Effector memory CD8-positive, alpha-beta T cell (primary cell): Measurements from ENCODE around the gene RBKS.
"Not testable (repeated sequence)": the region's sequence is repeated elsewhere in the genome, so short reads cannot be mapped to it uniquely, and the experiment has no call there.

Experiments
- ATAC-seq: fragments of 150-1000 bp; cut with Tn5 transposase; replicated peaks from 2 replicates; pipeline ENCODE4 v1.10.0; 2021; ENCODE audit warnings: mild to moderate bottlenecking, moderate library complexity
- DNase-seq, 3 experiments: peaks; one replicate each; pipeline ENCODE4 v3.0.0; 2021
- H3K27ac Mint-ChIP-seq, 2 donors: one replicate each; pipeline ENCODE4 v1.8.0; 2022; ENCODE audit warnings: mild to moderate bottlenecking in 2 of 2, mixed read lengths in 2 of 2, moderate library complexity in 2 of 2
- H3K27me3 Mint-ChIP-seq, 2 donors: one replicate each; pipeline ENCODE4 v1.8.0; 2022; ENCODE audit warnings: mixed read lengths in 2 of 2
- H3K36me3 Mint-ChIP-seq: one replicate; pipeline ENCODE4 v1.8.0; 2022; ENCODE audit warnings: mild to moderate bottlenecking, moderate library complexity, mixed read lengths; ENCODE audit not compliant: insufficient read depth
- H3K4me1 Mint-ChIP-seq, 2 donors: one replicate each; pipeline ENCODE4 v1.8.0; 2022; ENCODE audit warnings: low read depth in 2 of 2, mixed read lengths in 2 of 2
- H3K4me3 Mint-ChIP-seq, 2 donors: one replicate each; pipeline ENCODE4 v1.8.0; 2022; ENCODE audit warnings: mild to moderate bottlenecking in 2 of 2, mixed read lengths in 2 of 2, moderate library complexity in 2 of 2
- H3K9me3 Mint-ChIP-seq, 2 donors: one replicate each; pipeline ENCODE4 v1.8.0; 2022; ENCODE audit warnings: mixed read lengths in 2 of 2

Gene RBKS

DNA sequence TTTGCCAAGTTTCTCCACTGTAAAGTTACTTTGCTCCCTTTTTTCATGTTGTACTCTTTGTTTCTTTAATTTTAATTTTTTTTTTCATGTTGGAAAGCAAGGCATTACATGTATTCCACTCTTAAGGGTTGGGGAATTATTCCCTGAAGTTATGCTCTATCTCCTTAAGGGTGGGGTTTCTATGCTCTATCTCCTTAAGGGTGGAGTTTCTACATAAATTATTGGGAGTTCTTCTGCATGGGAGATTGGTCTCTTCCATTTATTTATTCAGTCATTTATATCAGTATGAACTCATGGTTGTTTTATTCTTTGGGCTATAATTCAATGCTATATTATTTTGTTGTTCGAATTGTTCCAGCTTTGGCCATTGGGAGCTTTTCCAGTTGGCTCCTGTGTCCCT is 107.5 kb downstream of the RBKS start:
- ATAC-seq (no peak), DNase-seq (no peak)
- peaks cover 13% of the 10 kb centered on the region for H3K36me3 Mint-ChIP-seq
- no peak overlapping the region for H3K27ac Mint-ChIP-seq
- no peak overlapping the region for H3K4me3 Mint-ChIP-seq
- H3K27me3 Mint-ChIP-seq: no peaks in the 10 kb centered on the region
- H3K9me3 Mint-ChIP-seq: no peaks in the 10 kb centered on the region
- peaks cover 7 to 13% of the 10 kb centered on the region in 2 donors for H3K4me1 Mint-ChIP-seq

DNA sequence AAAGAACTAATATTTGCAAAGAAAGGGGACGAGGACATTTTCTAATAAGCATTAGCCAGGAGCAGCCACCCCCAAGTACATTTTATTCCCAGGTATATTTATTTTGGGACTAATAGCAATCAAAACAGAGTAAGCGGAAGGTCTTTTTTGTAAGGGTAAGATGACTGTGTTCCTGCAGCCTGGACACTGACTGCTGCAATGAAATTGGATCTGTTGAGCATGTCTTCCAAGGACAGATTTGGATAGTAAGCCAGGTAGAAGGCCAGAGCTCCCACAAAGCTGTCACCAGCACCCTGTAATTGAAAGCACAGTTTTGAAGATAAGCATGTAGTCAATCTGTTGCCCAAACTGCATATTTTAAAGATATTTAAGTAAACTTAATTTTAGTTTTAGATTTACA is 108.7 kb downstream of the RBKS start:
- H3K9me3 Mint-ChIP-seq: no peaks in the 10 kb centered on the region
- ATAC-seq (no peak), DNase-seq (no peak)
- no peak overlapping the region for H3K27ac Mint-ChIP-seq
- no peaks in the 10 kb centered on the region for H3K27me3 Mint-ChIP-seq
- H3K36me3 Mint-ChIP-seq: peaks cover 20% of the 10 kb centered on the region
- H3K4me3 Mint-ChIP-seq: no peak overlapping the region
- peaks cover 7 to 18% of the 10 kb centered on the region in 2 donors for H3K4me1 Mint-ChIP-seq

DNA sequence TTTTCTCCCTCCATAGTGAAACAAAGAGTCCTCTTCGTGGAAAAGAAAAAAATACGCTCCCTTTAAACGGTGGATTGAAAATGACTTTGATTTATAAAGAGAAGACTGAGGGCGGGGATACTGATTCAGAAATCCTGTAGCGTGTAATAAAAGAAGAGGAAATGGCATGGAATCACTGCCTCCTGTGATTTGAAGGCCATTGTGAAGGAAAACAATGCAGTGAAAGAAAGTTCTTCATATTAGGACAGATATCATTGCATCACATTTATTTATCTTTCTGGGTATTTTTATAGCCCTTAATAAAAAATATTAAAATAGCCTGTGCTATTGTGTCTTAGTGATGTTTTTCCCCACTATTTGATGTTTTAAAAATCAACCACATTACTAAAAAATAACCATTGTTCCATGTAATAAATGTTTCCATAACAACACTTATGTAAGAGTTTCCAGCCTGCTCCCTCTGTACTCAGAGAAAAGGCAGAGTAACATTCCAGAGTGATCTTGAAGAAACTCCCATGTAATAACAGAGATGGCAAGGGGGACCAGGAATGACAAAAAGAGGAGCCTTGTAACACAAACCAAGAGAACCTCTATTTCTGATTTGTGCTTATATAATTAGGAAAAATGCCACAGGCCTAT is 110.7 kb downstream of the RBKS start:
- H3K27me3 Mint-ChIP-seq: no peaks in the 10 kb centered on the region
- peaks cover 12 to 32% of the 10 kb centered on the region in 2 donors for H3K4me1 Mint-ChIP-seq
- H3K27ac Mint-ChIP-seq: peak overlapping the region; percentile 46 to 85
- no peak for DNase-seq
- H3K9me3 Mint-ChIP-seq: no peaks in the 10 kb centered on the region
- peaks cover 29% of the 10 kb centered on the region for H3K36me3 Mint-ChIP-seq
- no peak overlapping the region for H3K4me3 Mint-ChIP-seq
- no peak for ATAC-seq

DNA sequence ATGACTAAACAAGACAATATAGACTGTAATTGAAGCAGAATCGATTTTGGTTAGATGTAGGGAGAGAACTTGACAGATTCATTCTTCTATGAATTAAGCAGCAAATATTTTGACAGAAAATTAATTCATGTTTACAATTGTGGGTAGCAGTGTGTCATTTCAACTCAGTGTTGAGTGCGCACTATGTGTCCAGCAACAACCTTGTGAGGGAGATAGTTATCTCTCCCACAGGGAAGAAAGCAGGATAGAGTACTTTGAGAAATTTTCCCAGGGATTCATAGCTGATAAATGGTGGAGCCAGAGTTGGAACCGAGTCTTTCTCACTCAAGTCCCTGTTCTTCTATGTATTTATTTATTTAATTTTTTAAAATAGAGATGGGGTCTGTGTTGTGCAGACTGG is 113.5 kb downstream of the RBKS start:
- Mint-ChIP-seq H3K27me3 (no peaks in the 10 kb centered on the region), H3K9me3 (no peaks in the 10 kb centered on the region), H3K27ac (no peak overlapping the region), H3K4me3 (no peak overlapping the region), H3K4me1 (peaks cover 31 to 55% of the 10 kb centered on the region in 2 donors), H3K36me3 (peaks cover 35% of the 10 kb centered on the region)
- DNase-seq (no peak), ATAC-seq (no peak)

DNA sequence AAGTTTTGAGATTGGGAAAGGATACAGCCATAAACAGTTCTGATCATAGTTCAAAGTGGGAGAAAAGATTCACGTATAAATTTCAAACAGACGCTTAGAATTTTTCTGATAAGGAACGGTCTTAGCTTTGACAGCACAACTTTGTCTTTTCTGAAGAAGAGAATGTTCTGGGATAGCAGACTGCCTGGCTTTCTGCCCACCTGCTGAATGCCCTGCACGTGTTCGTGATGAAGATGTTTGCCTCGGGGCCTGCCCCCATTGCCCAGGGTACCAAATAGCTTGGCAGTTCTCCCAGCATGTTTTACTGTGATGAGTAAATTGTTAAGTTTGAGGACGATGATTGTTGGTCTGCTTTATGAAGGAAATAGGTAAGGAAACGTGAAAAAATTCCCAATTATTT is 114.1 kb downstream of the RBKS start:
- no peaks in the 10 kb centered on the region for H3K9me3 Mint-ChIP-seq
- no peak for DNase-seq
- ATAC-seq: no peak
- peaks cover 41% of the 10 kb centered on the region for H3K36me3 Mint-ChIP-seq
- peaks cover 33 to 54% of the 10 kb centered on the region in 2 donors for H3K4me1 Mint-ChIP-seq
- no peak overlapping the region for H3K27ac Mint-ChIP-seq
- no peaks in the 10 kb centered on the region for H3K27me3 Mint-ChIP-seq
- no peak overlapping the region for H3K4me3 Mint-ChIP-seq

DNA sequence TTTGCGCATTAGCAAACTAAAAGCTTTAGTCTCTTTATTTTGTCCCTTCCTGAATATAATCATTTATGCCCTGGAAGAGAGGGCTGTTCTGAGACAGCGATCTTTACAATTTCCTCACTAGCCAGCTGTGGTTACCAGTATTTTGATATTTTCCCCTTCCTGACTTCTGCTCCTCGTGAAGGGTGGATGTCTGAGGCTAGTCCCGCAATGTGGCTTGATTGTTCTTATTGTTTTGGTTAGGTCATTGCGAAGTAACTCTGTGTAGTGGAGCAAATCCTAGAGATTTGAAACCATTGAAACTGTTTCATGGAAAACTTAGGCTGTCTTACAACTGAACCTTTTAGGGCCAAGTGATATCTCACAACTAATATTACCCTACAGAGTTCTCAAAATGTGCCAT is 116.2 kb downstream of the RBKS start:
- no peak for DNase-seq
- H3K9me3 Mint-ChIP-seq: no peaks in the 10 kb centered on the region
- peaks cover 33 to 56% of the 10 kb centered on the region in 2 donors for H3K4me1 Mint-ChIP-seq
- no peaks in the 10 kb centered on the region for H3K27me3 Mint-ChIP-seq
- H3K27ac Mint-ChIP-seq: peak overlapping the region in 1 of 2 donors; percentile 2
- ATAC-seq: no peak
- peak overlapping the region in 1 of 2 donors; percentile 13 for H3K4me3 Mint-ChIP-seq
- H3K36me3 Mint-ChIP-seq: peaks cover 28% of the 10 kb centered on the region

DNA sequence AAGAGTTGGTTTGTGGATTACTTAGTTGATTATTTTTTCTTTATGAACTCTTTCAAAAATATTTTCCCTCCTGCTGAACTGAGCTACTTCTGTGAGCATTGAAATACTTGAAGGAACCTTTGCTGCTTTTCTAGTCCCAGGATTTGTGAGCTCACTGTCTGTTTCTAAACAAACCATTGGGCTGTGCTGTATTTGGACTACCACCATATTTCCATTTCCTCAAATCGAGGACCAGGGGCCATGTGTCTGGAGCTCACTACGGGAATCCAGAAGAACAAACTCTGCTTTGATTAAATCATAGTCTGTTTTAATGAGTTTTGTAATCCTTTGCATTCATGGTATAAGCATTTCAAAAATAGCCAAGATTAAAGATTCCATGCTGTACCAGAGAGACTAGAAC is 117.4 kb downstream of the RBKS start:
- H3K4me1 Mint-ChIP-seq: peaks cover 27 to 48% of the 10 kb centered on the region in 2 donors
- H3K4me3 Mint-ChIP-seq: peak overlapping the region; percentile 51 to 99
- peaks cover 28% of the 10 kb centered on the region for H3K36me3 Mint-ChIP-seq
- DNase-seq (no peak), ATAC-seq (no peak)
- H3K9me3 Mint-ChIP-seq: no peaks in the 10 kb centered on the region
- no peaks in the 10 kb centered on the region for H3K27me3 Mint-ChIP-seq
- peak overlapping the region; percentile 99 to 100 for H3K27ac Mint-ChIP-seq

DNA sequence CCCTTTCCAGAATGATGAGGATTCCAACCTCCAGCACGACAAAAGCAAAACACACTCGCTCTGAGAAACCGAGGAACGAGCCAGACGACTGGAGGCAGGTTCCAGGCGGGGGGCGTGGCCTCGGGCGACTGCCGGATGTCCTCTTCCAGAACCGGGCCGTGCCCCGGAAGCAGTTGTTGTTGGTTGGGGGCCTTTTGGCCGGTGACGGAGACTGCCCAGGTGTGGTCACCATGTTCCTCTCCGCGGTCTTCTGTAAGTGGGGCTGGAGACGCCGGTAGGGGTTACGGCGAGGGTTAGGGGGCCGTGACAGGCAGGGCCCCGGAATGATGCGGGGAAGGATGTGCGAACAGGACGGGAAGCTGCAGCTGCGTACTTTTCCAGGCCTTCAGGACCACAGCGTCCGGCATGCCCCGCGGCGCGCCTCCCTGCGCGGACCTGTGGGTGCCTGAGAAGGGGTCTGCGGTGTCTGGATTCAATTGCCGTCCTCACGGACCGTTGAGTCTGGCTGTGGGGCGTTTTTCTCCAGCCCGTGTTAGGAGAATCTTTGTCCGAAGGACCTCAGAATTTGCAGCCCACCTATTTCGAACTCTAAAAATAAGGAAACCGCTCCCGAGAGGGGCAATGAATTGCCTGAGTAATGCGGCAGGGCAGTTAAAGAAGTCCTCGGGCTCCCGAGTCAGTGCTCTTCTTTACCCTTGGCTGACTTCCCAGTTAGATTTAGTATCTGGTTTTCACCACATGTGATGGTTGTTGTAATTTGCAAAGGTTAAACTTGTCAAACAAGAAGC is 118.4 kb downstream of the RBKS start, which contains the start of gene MRPL33:
Gene MRPL33 (plus strand): TSS at position 172 of the 788 bp plus-strand sequence. CDS start 59 bp downstream, at position 231.
- DNase-seq (peak; percentile 85 to 89 (median 87)), ATAC-seq (peak; percentile 92)
- H3K27ac Mint-ChIP-seq: peak within 1 kb of the TSS; percentile 99 to 100
- no peaks in the 10 kb centered on the region for H3K27me3 Mint-ChIP-seq
- H3K36me3 Mint-ChIP-seq: peaks cover 21% of the 10 kb centered on the region
- peak within 1 kb of the TSS; percentile 99 for H3K4me3 Mint-ChIP-seq
- H3K9me3 Mint-ChIP-seq: no peaks in the 10 kb centered on the region
- H3K4me1 Mint-ChIP-seq: peaks cover 27 to 42% of the 10 kb centered on the region in 2 donors

DNA sequence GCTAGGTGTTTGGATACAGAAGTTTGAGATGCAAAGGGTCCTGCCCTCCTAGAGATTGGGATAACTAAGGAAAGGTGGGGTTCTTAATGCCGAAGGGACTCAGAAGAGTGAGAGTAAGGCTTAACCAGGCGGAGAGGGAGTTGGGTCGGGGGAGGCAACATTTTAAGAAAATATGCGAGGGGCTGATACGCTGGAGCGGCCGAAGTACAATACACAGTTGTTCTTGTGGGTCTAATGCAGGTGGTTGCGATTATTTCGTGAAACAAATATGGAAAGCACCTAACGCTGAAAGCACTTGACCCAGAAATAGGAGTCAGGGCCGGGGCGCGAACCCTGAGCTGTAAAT is 119.0 kb downstream of the RBKS start:
- no peak for DNase-seq
- ATAC-seq: peak; percentile 40
- H3K4me1 Mint-ChIP-seq: peaks cover 29 to 39% of the 10 kb centered on the region in 2 donors

DNA sequence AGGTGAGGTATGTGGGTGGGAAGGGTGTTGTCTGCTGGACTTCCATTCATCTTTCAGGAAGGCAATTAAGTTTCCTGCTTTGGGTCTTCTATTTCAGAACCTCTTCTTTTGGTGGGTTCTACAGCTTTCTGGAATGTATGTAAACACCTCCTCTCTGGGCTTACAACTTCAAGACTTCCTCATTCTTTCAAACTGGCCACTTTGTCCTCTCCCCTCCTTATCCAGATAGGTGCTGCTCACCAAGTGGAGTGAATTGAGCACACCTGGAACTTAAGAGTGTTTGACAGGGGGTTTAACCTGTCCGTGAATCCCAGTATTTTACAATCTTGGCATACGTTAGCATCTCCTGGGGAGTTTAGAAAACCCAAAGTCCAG is 123.9 kb downstream of the RBKS start:
- Mint-ChIP-seq H3K9me3 (no peaks in the 10 kb centered on the region), H3K4me1 (peaks cover 8 to 9% of the 10 kb centered on the region in 2 donors), H3K4me3 (peak overlapping the region; percentile 38 to 55), H3K27ac (peak overlapping the region; percentile 54 to 73), H3K36me3 (peaks cover 4% of the 10 kb centered on the region), H3K27me3 (peaks cover 7 to 28% of the 10 kb centered on the region in 2 donors)
- DNase-seq (no peak), ATAC-seq (no peak)

More for the DNA sequence above, 119.0 kb downstream of the RBKS start:
- peaks cover 21% of the 10 kb centered on the region for H3K36me3 Mint-ChIP-seq
- peaks cover 0 to 3% of the 10 kb centered on the region in 2 donors for H3K27me3 Mint-ChIP-seq
- H3K27ac Mint-ChIP-seq: peak overlapping the region; percentile 99 to 100
- no peaks in the 10 kb centered on the region for H3K9me3 Mint-ChIP-seq
- H3K4me3 Mint-ChIP-seq: peak overlapping the region; percentile 99

DNA sequence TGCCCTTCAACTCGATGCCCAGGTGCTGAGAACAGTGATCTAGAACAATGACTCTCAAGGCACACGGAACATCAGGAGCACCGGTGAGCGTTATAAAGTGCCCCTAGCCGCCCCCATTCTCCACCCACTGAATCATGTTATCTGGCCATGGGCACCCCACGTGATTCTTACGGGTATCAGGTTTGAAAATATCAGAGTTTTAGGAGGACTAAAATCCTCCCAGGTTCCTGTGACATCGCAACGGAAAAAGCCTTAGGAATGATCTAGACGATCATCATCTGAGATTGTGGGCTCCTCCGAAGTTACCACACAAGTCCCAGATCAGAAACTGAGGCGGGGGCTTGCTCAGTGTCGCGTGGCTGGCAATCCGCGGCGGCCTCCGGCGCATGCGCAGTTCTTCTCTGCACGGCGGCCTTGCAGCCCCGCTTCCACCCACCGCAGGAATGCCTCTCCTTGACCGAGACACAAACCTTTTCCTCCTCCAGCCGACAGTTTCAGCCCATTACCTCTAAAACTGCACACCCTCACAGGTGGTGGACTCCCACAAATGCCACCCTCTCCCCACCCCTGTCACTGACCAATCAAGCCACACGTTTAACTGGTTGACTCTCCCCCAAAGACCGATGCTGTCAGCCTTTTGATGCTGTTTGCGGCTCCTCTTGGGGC is 124.4 kb downstream of the RBKS start:
- Mint-ChIP-seq H3K4me1 (peaks cover 5% of the 10 kb centered on the region in 2 donors), H3K36me3 (peaks cover 2% of the 10 kb centered on the region), H3K27ac (peak overlapping the region; percentile 54 to 73), H3K27me3 (peaks cover 7 to 28% of the 10 kb centered on the region in 2 donors), H3K9me3 (no peaks in the 10 kb centered on the region), H3K4me3 (peak overlapping the region; percentile 38 to 55)
- ATAC-seq (peak; percentile 27), DNase-seq (peak in 1 of 3 experiments; percentile 16)

DNA sequence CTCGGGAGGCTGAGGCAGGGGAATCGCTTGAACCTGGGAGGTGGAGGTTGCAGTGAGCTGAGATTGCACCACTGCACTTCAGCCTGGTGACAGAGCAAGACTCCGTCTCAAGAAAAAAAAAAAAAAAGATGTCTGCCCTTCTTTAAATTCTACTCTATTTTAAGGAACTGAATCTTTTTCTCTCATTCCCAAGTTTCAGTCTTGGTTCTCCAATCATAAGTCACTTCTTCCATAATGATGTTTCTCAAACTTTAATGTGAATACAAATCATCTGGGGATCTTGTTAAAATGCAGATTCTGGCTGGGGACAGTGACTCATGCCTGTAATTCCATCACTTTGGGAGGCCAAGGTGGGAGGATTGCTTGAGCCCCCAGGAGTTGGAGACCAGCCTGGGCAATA is 125.7 kb downstream of the RBKS start:
- H3K9me3 Mint-ChIP-seq, H3K4me3 Mint-ChIP-seq, H3K27ac Mint-ChIP-seq, DNase-seq, H3K36me3 Mint-ChIP-seq, ATAC-seq, H3K4me1 Mint-ChIP-seq: not testable (repeated sequence)
- H3K27me3 Mint-ChIP-seq: peaks cover 7 to 28% of the 10 kb centered on the region in 2 donors

DNA sequence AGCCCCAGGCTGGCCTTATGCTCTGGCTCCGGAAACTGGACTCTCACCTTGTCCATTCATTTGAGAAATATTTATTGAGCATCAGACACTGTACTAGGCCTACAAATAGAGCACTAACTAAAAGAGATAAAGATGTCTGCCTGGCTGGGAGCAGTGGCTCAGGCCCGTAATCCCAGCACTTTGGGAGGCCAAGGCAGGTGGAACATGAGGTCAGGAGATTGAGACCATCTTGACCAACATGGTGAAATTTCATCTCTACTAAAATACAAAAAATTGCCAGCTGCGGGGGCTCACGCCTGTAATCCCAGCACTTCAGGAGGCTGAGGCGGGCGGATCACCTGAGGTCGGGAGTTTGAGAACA is 126.3 kb downstream of the RBKS start:
- DNase-seq: no peak
- Mint-ChIP-seq H3K27ac (no peak overlapping the region), H3K36me3 (peaks cover 2% of the 10 kb centered on the region), H3K4me1 (peaks cover 5% of the 10 kb centered on the region in 2 donors), H3K4me3 (no peak overlapping the region), H3K27me3 (peaks cover 7 to 28% of the 10 kb centered on the region in 2 donors), H3K9me3 (no peaks in the 10 kb centered on the region)
- no peak for ATAC-seq
